ENCODE data around the gene UBE2O.

Gene UBE2O

GRCh38 chr17:76432712-76433336 lies 20.1 kb downstream of the UBE2O start:
- TF ChIP-seq RARB (CRISPR knock-in tag; IDR thresholded peaks at IDR 0.05) (no peak), CSRNP3 (CRISPR knock-in tag; IDR thresholded peaks at IDR 0.05) (no peak), ZNF70 (CRISPR knock-in tag; IDR thresholded peaks at IDR 0.05) (no peak), OSR1 (CRISPR knock-in tag; IDR thresholded peaks at IDR 0.05) (no peak), PPARA (CRISPR knock-in tag; IDR thresholded peaks at IDR 0.05; ENCODE audit: borderline replicate concordance) (no peak), TCF4 (CRISPR knock-in tag; IDR thresholded peaks at IDR 0.05; ENCODE audit: borderline replicate concordance) (no peak), TOX (CRISPR knock-in tag; IDR thresholded peaks at IDR 0.05; ENCODE audit: borderline replicate concordance) (no peak), ARNTL (CRISPR knock-in tag; IDR thresholded peaks at IDR 0.05; ENCODE audit: borderline replicate concordance, low read depth) (no peak), TSHZ2 (CRISPR knock-in tag; IDR thresholded peaks at IDR 0.05) (no peak)
- ATAC-seq: peak; percentile 91

GRCh38 chr17:76432004-76432403 lies 20.9 kb downstream of the UBE2O start:
- no peak for ATAC-seq
- no peak for TF ChIP-seq CSDC2 (CRISPR knock-in tag; IDR thresholded peaks at IDR 0.05)
- TF ChIP-seq ZNF565 (CRISPR knock-in tag; conservative IDR thresholded peaks at IDR 0.05; ENCODE audit: low read depth): no peak
- no peak for TF ChIP-seq TSHZ2 (CRISPR knock-in tag; IDR thresholded peaks at IDR 0.05)
- TF ChIP-seq ZNF70 (CRISPR knock-in tag; IDR thresholded peaks at IDR 0.05): no peak
- no peak for TF ChIP-seq CSRNP3 (CRISPR knock-in tag; IDR thresholded peaks at IDR 0.05)

GRCh38 chr17:76431509-76431908 lies 21.4 kb downstream of the UBE2O start:
- no peak for ATAC-seq
- TF ChIP-seq SNAI2 (CRISPR knock-in tag; IDR thresholded peaks at IDR 0.05) (no peak), TSHZ2 (CRISPR knock-in tag; IDR thresholded peaks at IDR 0.05) (no peak), CSRNP3 (CRISPR knock-in tag; IDR thresholded peaks at IDR 0.05) (no peak), ISL1 (CRISPR knock-in tag; IDR thresholded peaks at IDR 0.05) (no peak)
